Upper lobe of right lung (tissue), 1 donor: ENCODE results near the gene TBX15. TPM values are rescaled to one million over a fixed set of nuclear protein-coding genes. Genes with fewer than 3 reads are reported as not detected.

Experiments used
- ATAC-seq: fragments of 200-7000 bp; cut with Tn5 transposase; one replicate; pipeline ENCODE4 v1.9.1; 2020; ENCODE audit warnings: mild to moderate bottlenecking, moderate library complexity
- DNase-seq: peaks from one replicate; pipeline ENCODE4 v3.0.0-alpha.2; 2020
- H3K27ac ChIP-seq: fragments of 200-600 bp; one replicate; pipeline ENCODE4 v1.8.0; 2022
- H3K27me3 ChIP-seq: fragments of 200-600 bp; one replicate; pipeline ENCODE4 v1.8.0; 2022; ENCODE audit warnings: mild to moderate bottlenecking
- H3K36me3 ChIP-seq: fragments of 200-600 bp; one replicate; pipeline ENCODE4 v1.8.0; 2022
- H3K4me1 ChIP-seq: fragments of 200-600 bp; one replicate; pipeline ENCODE4 v1.8.0; 2022
- H3K4me3 ChIP-seq: fragments of 200-600 bp; one replicate; pipeline ENCODE4 v1.8.0; 2022; ENCODE audit warnings: mild to moderate bottlenecking
- H3K9me3 ChIP-seq: fragments of 200-600 bp; one replicate; pipeline ENCODE4 v1.8.0; 2022
- intact Hi-C: fragments of 100-400 bp; cut with DNase I; formaldehyde crosslinking; loops from one replicate; pipeline ENCODE4 v1.11.0; 2022
- total RNA-seq: library from RNA; stranded (reverse); fragmentation: NEBNext Ultra II Directional; extraction: Animal tissue kit (Norgen Biotek cat#: 25700); gene quantifications from one replicate; pipeline ENCODE4 v1.2.1, GENCODE V29; 2021
- TF ChIP-seq, protein P1 (sequence below): fragments of 200-600 bp; IDR thresholded peaks from one replicate; pipeline ENCODE4 v1.8.0; 2022; ENCODE audit warnings: antibody characterized with exemption
- donor health status: DM: no; HTN: yes; CAD: no; lungs with severe emphysema.

Gene TBX15
- total RNA-seq, 1 donor from 2014 or later: 0.64 TPM

GRCh38 chr1:118925651-118926050 is 62.5 kb downstream of the TBX15 start:
- DNase-seq (no peak), ATAC-seq (no peak)
- Histone ChIP-seq H3K9me3 (no peaks in the 10 kb centered on the region), H3K36me3 (no peaks in the 10 kb centered on the region), H3K4me3 (no peak overlapping the region), H3K27ac (no peak overlapping the region), H3K27me3 (no peaks in the 10 kb centered on the region), H3K4me1 (no peaks in the 10 kb centered on the region)
- TF ChIP-seq, protein P1, sequence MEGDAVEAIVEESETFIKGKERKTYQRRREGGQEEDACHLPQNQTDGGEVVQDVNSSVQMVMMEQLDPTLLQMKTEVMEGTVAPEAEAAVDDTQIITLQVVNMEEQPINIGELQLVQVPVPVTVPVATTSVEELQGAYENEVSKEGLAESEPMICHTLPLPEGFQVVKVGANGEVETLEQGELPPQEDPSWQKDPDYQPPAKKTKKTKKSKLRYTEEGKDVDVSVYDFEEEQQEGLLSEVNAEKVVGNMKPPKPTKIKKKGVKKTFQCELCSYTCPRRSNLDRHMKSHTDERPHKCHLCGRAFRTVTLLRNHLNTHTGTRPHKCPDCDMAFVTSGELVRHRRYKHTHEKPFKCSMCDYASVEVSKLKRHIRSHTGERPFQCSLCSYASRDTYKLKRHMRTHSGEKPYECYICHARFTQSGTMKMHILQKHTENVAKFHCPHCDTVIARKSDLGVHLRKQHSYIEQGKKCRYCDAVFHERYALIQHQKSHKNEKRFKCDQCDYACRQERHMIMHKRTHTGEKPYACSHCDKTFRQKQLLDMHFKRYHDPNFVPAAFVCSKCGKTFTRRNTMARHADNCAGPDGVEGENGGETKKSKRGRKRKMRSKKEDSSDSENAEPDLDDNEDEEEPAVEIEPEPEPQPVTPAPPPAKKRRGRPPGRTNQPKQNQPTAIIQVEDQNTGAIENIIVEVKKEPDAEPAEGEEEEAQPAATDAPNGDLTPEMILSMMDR: no peak
- intact Hi-C loops: no loop called here

GRCh38 chr1:118923319-118923718 is 64.8 kb downstream of the TBX15 start:
- no peak overlapping the region for H3K27ac ChIP-seq
- H3K4me1 ChIP-seq: no peaks in the 10 kb centered on the region
- intact Hi-C loops: no loop called here
- DNase-seq (no peak), ATAC-seq (no peak)
- no peaks in the 10 kb centered on the region for H3K9me3 ChIP-seq
- H3K27me3 ChIP-seq: no peaks in the 10 kb centered on the region
- H3K4me3 ChIP-seq: no peak overlapping the region
- TF ChIP-seq, protein P1: no peak
- no peaks in the 10 kb centered on the region for H3K36me3 ChIP-seq

- no peak for DNase-seq
- no peak overlapping the region for H3K27ac ChIP-seq
- H3K9me3 ChIP-seq: no peaks in the 10 kb centered on the region
- H3K27me3 ChIP-seq: no peaks in the 10 kb centered on the region
- intact Hi-C loops: no loop called here
- ATAC-seq: no peak
- no peaks in the 10 kb centered on the region for H3K36me3 ChIP-seq
- no peak overlapping the region for H3K4me3 ChIP-seq
- H3K4me1 ChIP-seq: no peaks in the 10 kb centered on the region
- TF ChIP-seq, protein P1: no peak
These were observed 66.1 kb downstream of the TBX15 start for GRCh38 chr1:118921994-118922393.

DNA sequence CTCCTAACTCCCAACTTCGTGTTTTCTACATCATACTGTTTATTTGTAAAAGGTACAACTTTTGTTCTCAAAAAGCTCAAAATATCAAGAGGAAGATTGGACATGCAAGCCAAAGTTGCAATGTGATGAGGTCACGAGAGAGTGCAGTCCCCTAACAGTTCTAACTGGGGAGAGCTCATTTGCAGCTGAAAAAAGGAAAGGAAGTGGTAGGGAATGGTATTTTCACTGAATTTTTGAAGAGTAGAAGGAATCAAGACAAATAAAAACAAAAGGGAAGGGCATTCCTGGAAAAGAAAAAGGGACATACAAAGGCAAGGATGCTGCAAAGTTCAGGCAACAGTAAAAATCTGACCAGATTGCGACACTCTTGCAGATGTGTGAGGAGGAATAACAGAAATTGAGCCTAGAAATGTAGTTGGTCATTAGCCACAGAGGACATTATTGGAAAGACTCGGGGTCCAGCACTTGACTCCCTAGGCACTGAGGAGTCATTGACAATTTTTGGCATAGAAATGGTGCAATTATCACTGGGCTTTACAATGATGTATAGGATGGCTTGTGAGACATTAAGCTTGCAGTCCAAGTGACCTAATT is 67.9 kb downstream of the TBX15 start:
- ATAC-seq (no peak), DNase-seq (no peak)
- H3K4me1 ChIP-seq: no peaks in the 10 kb centered on the region
- H3K4me3 ChIP-seq: no peak overlapping the region
- no peaks in the 10 kb centered on the region for H3K9me3 ChIP-seq
- TF ChIP-seq, protein P1: no peak
- intact Hi-C loops: no loop called here
- H3K36me3 ChIP-seq: no peaks in the 10 kb centered on the region
- no peak overlapping the region for H3K27ac ChIP-seq
- H3K27me3 ChIP-seq: no peaks in the 10 kb centered on the region

DNA sequence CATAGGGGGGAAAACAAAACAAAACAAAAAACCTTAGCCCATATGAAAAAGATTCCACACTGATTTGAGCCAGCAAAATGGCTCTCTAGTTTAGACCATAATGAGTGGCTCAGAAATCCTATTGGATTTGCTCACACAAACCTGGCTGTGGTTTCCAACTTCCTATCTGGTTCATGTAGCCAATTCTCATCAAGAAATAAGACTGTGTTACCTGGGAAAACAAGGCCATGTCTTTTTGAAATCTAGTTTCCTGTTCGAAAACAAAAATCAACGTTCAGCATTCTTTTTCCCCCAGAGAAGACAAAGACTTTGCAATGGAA is 69.2 kb downstream of the TBX15 start:
- H3K9me3 ChIP-seq: no peaks in the 10 kb centered on the region
- H3K4me1 ChIP-seq: no peaks in the 10 kb centered on the region
- H3K4me3 ChIP-seq: no peak overlapping the region
- DNase-seq (no peak), ATAC-seq (no peak)
- TF ChIP-seq, protein P1: no peak
- intact Hi-C loops: no loop called here
- no peaks in the 10 kb centered on the region for H3K36me3 ChIP-seq
- H3K27ac ChIP-seq: no peak overlapping the region
- H3K27me3 ChIP-seq: no peaks in the 10 kb centered on the region
